RPMI7951 (cell line): Measurements from ENCODE around the gene PDIA3. TPM values are rescaled to one million over a fixed set of nuclear protein-coding genes. Genes with fewer than 3 reads are reported as not detected.

Source experiments
- total RNA-seq: library from RNA; depleted of rRNA; stranded (reverse); fragments of >200 nt; shearing (Covaris generic); gene quantifications from 2 replicates; pipeline ENCODE4 v1.2.3, GENCODE V29; 2014; rRNA removed

The PDIA3 gene
- total RNA-seq, 1 experiment from 2014 or later: 323 TPM

Other genes starting within 250 kb of the PDIA3 start
- 1.6 and 2.4 TPM in 2 replicates for gene MAP1A, start 228.8 kb upstream of the PDIA3 start, total RNA-seq
- gene PPIP5K1, start 156.2 kb upstream of the PDIA3 start, total RNA-seq: 16.7 and 16.9 TPM in 2 replicates
- not detected in 2 replicates for gene CKMT1B, start 152.4 kb upstream of the PDIA3 start, total RNA-seq
- gene STRC, start 127.6 kb upstream of the PDIA3 start, total RNA-seq: not detected in 2 replicates
- 0.60 and 1.9 TPM in 2 replicates for gene CATSPER2, start 97.6 kb upstream of the PDIA3 start, total RNA-seq
- 0.24 TPM in 1 of 2 replicates, not detected in the other for gene CKMT1A, start 52.6 kb upstream of the PDIA3 start, total RNA-seq
- 1.2 and 4.3 TPM in 2 replicates for gene ELL3, start 30.5 kb downstream of the PDIA3 start, total RNA-seq
- gene SERF2, start 45.9 kb downstream of the PDIA3 start, total RNA-seq: 1,696 and 1,842 TPM in 2 replicates
- not detected in 2 replicates for gene SERINC4, start 53.8 kb downstream of the PDIA3 start, total RNA-seq
- gene HYPK, start 54.2 kb downstream of the PDIA3 start, total RNA-seq: 18.4 and 20.8 TPM in 2 replicates
- gene MFAP1, start 78.3 kb downstream of the PDIA3 start, total RNA-seq: 43.5 and 46.4 TPM in 2 replicates
- 52.4 and 58.3 TPM in 2 replicates for gene WDR76, start 80.6 kb downstream of the PDIA3 start, total RNA-seq